Peyer's patch (tissue), 4 donors: Measurements from ENCODE around the gene CYP2D6.
"Not testable (repeated sequence)": the region's sequence is repeated elsewhere in the genome, so short reads cannot be mapped to it uniquely, and the experiment has no call there.

Experiments used
- CTCF ChIP-seq, 6 experiments: fragments of 450-650 bp in 4 of 6; fragments of 200-600 bp in 2 of 6; sonication (generic) in 1 of 6; IDR thresholded peaks; one replicate each; pipeline ENCODE4 v1.5.1; 2017 to 2019; ENCODE audit warnings: antibody characterized with exemption in 6 of 6, mild to moderate bottlenecking in 3 of 6, moderate library complexity in 1 of 6
- POLR2A ChIP-seq, 2 donors: fragments of 450-650 bp; IDR thresholded peaks; one replicate each; pipeline ENCODE4 v1.5.1; 2017; ENCODE audit warnings: antibody characterized with exemption in 2 of 2, mild to moderate bottlenecking in 2 of 2, moderate library complexity in 2 of 2

- not testable (repeated sequence) for TF ChIP-seq CTCF, POLR2A (IDR thresholded peaks at IDR 0.05)
Measured at GRCh38 chr22:42120231-42121021, 10.2 kb downstream of the CYP2D6 start.
